Neural progenitor cell (in vitro differentiated cells): Measurements from ENCODE around the gene TLL2. TPM values are rescaled to one million over a fixed set of nuclear protein-coding genes. Genes with fewer than 3 reads are reported as not detected.

ENCODE experiments used
- DNase-seq: peaks from one replicate; pipeline ENCODE4 v3.0.0-alpha.2; 2016; ENCODE audit warnings: low spot score
- H2AFZ ChIP-seq: fragments of 200-600 bp; sonication (generic); replicated peaks from 2 replicates; pipeline ENCODE4 v1.6.1; 2016; ENCODE audit warnings: antibody characterized with exemption
- H3F3A ChIP-seq: fragments of 200-600 bp; sonication (generic); 2 replicates; pipeline ENCODE4 v1.6.1; 2016; ENCODE audit warnings: antibody characterized with exemption, low read depth
- H3K27ac ChIP-seq: fragments of 200-600 bp; sonication (generic); 2 replicates; pipeline ENCODE4 v1.5.1; 2016; ENCODE audit warnings: mild to moderate bottlenecking
- H3K27me3 ChIP-seq: fragments of 200-600 bp; sonication (generic); 2 replicates; pipeline ENCODE4 v1.6.1; 2016; ENCODE audit warnings: mild to moderate bottlenecking, moderate library complexity
- H3K36me3 ChIP-seq: fragments of 200-600 bp; sonication (generic); 2 replicates; pipeline ENCODE4 v1.5.1; 2016
- H3K4me1 ChIP-seq: fragments of 200-600 bp; sonication (generic); 2 replicates; pipeline ENCODE4 v1.6.1; 2016; ENCODE audit warnings: mixed run types
- H3K4me2 ChIP-seq: fragments of 200-600 bp; sonication (generic); 2 replicates; pipeline ENCODE4 v1.6.1; 2016
- H3K4me3 ChIP-seq: fragments of 200-600 bp; sonication (generic); 2 replicates; pipeline ENCODE4 v1.5.1; 2016
- H3K79me2 ChIP-seq: fragments of 200-600 bp; sonication (generic); 2 replicates; pipeline ENCODE4 v1.6.1; 2016; ENCODE audit warnings: low read depth
- H3K9ac ChIP-seq: fragments of 200-600 bp; sonication (generic); 2 replicates; pipeline ENCODE4 v1.6.1; 2016
- H3K9me3 ChIP-seq: fragments of 200-600 bp; sonication (generic); 2 replicates; pipeline ENCODE4 v1.5.1; 2016; ENCODE audit warnings: low read depth
- H4K20me1 ChIP-seq: fragments of 200-600 bp; sonication (generic); 2 replicates; pipeline ENCODE4 v1.6.1; 2016; ENCODE audit warnings: low read depth
- H3K27ac Mint-ChIP-seq: 3 replicates; pipeline ENCODE4 v1.8.0; 2021; ENCODE audit warnings: mixed read lengths
- H3K27me3 Mint-ChIP-seq: 2 replicates; pipeline ENCODE4 v1.8.0; 2022; ENCODE audit warnings: low read depth, mild to moderate bottlenecking, inconsistent platforms, moderate library complexity, mixed read lengths; ENCODE audit not compliant: insufficient read depth
- H3K36me3 Mint-ChIP-seq: 3 replicates; pipeline ENCODE4 v1.8.0; 2021; ENCODE audit warnings: mixed read lengths
- H3K4me1 Mint-ChIP-seq: 3 replicates; pipeline ENCODE4 v1.8.0; 2021; ENCODE audit warnings: mixed read lengths
- H3K4me3 Mint-ChIP-seq: 3 replicates; pipeline ENCODE4 v1.8.0; 2021; ENCODE audit warnings: mild to moderate bottlenecking, moderate library complexity, mixed read lengths
- H3K9me3 Mint-ChIP-seq: 3 replicates; pipeline ENCODE4 v1.8.0; 2020; ENCODE audit warnings: mixed read lengths
- EZH2 ChIP-seq: fragments of 200-600 bp; sonication (generic); IDR thresholded peaks from 2 replicates; pipeline ENCODE4 v1.6.1; 2017; ENCODE audit warnings: antibody characterized with exemption, mild to moderate bottlenecking, moderate library complexity
- EZH2phosphoT487 ChIP-seq: fragments of 200-600 bp; sonication (generic); IDR thresholded peaks from 2 replicates; pipeline ENCODE4 v1.6.1; 2017; ENCODE audit warnings: antibody characterized with exemption
- total RNA-seq: library from RNA; depleted of rRNA; stranded (reverse); fragments of >200 nt; gene quantifications from 2 replicates; pipeline ENCODE4 v1.2.3, GENCODE V29; 2015; ENCODE audit warnings: low replicate concordance
- TF ChIP-seq, protein P1 (sequence below): fragments of 200-600 bp; sonication (generic); IDR thresholded peaks from 2 replicates; pipeline ENCODE4 v1.5.1; 2017; ENCODE audit warnings: antibody characterized with exemption, mild to moderate bottlenecking

Gene TLL2
- total RNA-seq, 1 donor from 2014 or later: 0.22 TPM

DNA sequence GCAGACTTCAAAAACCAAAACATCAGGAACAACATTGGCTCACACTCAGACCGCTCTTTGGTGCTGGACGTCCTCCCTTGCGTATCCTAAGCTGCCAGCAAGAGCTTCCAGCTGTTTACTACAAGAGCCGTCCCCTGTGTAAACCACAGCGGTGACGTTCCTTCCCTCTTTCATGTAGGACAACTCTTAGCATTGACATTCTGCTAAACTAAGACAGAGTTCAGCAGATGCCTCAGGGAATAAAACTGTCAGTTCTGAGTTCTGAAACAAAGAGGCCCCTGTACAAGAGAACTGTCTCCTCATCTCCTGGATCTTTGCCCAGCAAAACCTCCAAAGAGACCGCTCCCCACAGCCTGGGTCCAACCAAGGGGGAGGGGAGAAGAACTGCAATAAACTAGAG, 97.1 kb downstream of the TLL2 start:
- no peaks in the 10 kb centered on the region for H3K79me2 ChIP-seq
- no peak overlapping the region for H3K4me3 ChIP-seq
- peaks cover 11% of the 10 kb centered on the region for H3K4me1 ChIP-seq
- peaks cover 2% of the 10 kb centered on the region for H3F3A ChIP-seq
- H3K27ac ChIP-seq: no peak overlapping the region
- H3K9me3 ChIP-seq: no peaks in the 10 kb centered on the region
- H2AFZ ChIP-seq: peak overlapping the region; percentile 8
- H3K9ac ChIP-seq: no peak overlapping the region
- peak overlapping the region; percentile 53 for H3K4me3 Mint-ChIP-seq
- H3K36me3 ChIP-seq: no peaks in the 10 kb centered on the region
- H3K27me3 ChIP-seq: no peaks in the 10 kb centered on the region
- peaks cover 2% of the 10 kb centered on the region for H3K36me3 Mint-ChIP-seq
- DNase-seq: no peak
- H3K9me3 Mint-ChIP-seq: no peaks in the 10 kb centered on the region
- peaks cover 12% of the 10 kb centered on the region for H3K4me1 Mint-ChIP-seq
- H3K27ac Mint-ChIP-seq: no peak overlapping the region
- no peaks in the 10 kb centered on the region for H4K20me1 ChIP-seq
- no peak overlapping the region for H3K4me2 ChIP-seq
- TF ChIP-seq EZH2phosphoT487: no peak
- TF ChIP-seq, protein P1, sequence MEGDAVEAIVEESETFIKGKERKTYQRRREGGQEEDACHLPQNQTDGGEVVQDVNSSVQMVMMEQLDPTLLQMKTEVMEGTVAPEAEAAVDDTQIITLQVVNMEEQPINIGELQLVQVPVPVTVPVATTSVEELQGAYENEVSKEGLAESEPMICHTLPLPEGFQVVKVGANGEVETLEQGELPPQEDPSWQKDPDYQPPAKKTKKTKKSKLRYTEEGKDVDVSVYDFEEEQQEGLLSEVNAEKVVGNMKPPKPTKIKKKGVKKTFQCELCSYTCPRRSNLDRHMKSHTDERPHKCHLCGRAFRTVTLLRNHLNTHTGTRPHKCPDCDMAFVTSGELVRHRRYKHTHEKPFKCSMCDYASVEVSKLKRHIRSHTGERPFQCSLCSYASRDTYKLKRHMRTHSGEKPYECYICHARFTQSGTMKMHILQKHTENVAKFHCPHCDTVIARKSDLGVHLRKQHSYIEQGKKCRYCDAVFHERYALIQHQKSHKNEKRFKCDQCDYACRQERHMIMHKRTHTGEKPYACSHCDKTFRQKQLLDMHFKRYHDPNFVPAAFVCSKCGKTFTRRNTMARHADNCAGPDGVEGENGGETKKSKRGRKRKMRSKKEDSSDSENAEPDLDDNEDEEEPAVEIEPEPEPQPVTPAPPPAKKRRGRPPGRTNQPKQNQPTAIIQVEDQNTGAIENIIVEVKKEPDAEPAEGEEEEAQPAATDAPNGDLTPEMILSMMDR: no peak
- no peak for TF ChIP-seq EZH2
- no peaks in the 10 kb centered on the region for H3K27me3 Mint-ChIP-seq

DNA sequence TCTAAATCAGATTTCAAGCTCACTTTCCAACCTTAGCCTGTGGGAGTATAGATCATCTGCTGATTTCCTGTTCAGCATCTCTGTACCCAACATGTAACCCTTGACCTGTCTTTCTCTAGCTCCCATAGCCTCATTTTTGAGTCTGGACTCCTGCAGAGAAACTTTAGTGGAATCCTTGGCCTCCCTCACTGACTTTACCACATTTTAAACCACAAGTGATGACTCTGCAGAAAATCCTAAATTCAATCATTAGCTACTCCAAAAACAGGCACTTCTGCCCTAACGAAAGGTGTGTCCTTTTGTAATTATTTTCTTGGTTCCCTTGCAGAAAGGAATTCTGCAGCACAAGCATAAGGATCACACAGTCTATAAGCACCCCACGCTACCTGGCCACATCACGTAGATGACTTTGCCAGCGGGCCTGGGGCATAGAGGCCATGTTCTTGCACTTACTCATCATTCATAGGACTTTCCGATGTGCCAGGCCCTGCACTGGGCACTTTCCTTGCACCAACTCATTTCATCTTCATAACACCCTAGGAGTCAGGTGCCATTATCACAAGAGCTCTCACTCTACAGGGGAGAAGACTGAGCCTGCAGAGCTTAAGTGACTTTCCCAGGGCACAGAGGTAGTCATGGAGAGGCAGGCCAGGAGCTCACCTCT, 97.7 kb downstream of the TLL2 start:
- Histone ChIP-seq H4K20me1 (no peaks in the 10 kb centered on the region), H2AFZ (peak overlapping the region; percentile 8), H3K9me3 (no peaks in the 10 kb centered on the region), H3K4me1 (peaks cover 11% of the 10 kb centered on the region), H3K9ac (no peak overlapping the region), H3K36me3 (no peaks in the 10 kb centered on the region), H3F3A (peaks cover 2% of the 10 kb centered on the region), H3K4me3 (no peak overlapping the region), H3K79me2 (no peaks in the 10 kb centered on the region), H3K4me2 (no peak overlapping the region), H3K27me3 (no peaks in the 10 kb centered on the region), H3K27ac (no peak overlapping the region)
- no peak for TF ChIP-seq EZH2phosphoT487
- TF ChIP-seq EZH2: no peak
- TF ChIP-seq, protein P1: no peak
- no peak for DNase-seq
- Mint-ChIP-seq H3K4me3 (no peak overlapping the region), H3K27ac (no peak overlapping the region), H3K27me3 (no peaks in the 10 kb centered on the region), H3K4me1 (peaks cover 12% of the 10 kb centered on the region), H3K36me3 (peaks cover 2% of the 10 kb centered on the region), H3K9me3 (no peaks in the 10 kb centered on the region)

DNA sequence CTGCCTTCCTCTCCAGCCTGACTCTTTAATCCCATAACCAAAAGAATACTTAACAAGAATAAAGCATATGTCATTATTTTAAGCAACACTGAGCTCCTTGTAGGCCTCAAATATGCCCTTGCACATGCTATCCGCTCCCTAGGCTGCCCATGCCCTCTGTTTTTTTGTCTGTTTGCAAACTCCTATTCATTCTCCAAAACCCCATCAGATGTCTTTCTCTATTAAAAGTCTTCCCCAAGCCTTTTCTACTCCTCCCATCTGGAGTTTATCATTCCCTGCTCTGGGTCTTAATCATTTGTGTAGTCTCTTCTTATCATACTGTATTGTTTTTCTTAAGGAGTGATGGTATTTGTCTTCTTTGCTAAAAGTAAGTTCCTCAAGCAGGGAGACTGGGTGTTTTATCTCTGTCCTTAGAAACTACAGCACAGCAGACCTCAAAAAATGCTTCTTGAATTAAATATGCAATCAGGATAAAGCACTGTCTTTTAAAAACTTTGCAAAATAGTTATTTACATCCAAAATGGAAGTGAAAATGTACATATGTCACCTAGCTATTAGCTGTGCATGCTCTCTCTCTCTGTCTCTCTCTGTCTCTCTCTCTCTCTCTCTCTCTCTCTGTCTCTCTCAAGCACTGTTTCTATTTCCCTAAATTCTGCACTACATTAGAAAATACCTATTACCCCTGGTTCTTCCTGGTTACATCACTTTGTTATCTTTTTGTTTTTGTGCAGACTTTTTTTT, 98.4 kb downstream of the TLL2 start:
- Histone ChIP-seq H3K79me2 (no peaks in the 10 kb centered on the region), H3F3A (peaks cover 2% of the 10 kb centered on the region), H3K27ac (no peak overlapping the region), H3K9ac (no peak overlapping the region), H3K4me2 (no peak overlapping the region), H2AFZ (no peak overlapping the region), H3K4me3 (no peak overlapping the region), H4K20me1 (no peaks in the 10 kb centered on the region), H3K27me3 (no peaks in the 10 kb centered on the region), H3K4me1 (peaks cover 11% of the 10 kb centered on the region), H3K9me3 (no peaks in the 10 kb centered on the region), H3K36me3 (no peaks in the 10 kb centered on the region)
- Mint-ChIP-seq H3K36me3 (peaks cover 2% of the 10 kb centered on the region), H3K4me3 (no peak overlapping the region), H3K27me3 (no peaks in the 10 kb centered on the region), H3K9me3 (no peaks in the 10 kb centered on the region), H3K27ac (no peak overlapping the region), H3K4me1 (peaks cover 6% of the 10 kb centered on the region)
- TF ChIP-seq, protein P1: no peak
- TF ChIP-seq EZH2 (no peak), EZH2phosphoT487 (no peak)
- no peak for DNase-seq
